Heart right ventricle (tissue), 16 donors: ENCODE measurements around the gene ZBTB25. TPM values are rescaled to one million over a fixed set of nuclear protein-coding genes. Genes with fewer than 3 reads are reported as not detected.

Source experiments
- ATAC-seq, 8 donors: fragments of 200-7000 bp; cut with Tn5 transposase; one replicate each; pipeline ENCODE4 v1.9.1; 2020; ENCODE audit warnings: mild to moderate bottlenecking in 8 of 8, moderate library complexity in 8 of 8, moderate number of reproducible peaks in 1 of 8
- DNase-seq, 2 donors: peaks; one replicate each; pipeline ENCODE4 v3.0.0-alpha.2; 2020
- H3K27ac ChIP-seq, 10 donors: fragments of 200-600 bp; sonication (generic) in 2 of 10; one replicate each; pipeline versions ENCODE4 v1.5.0 to v1.8.0; 2020 to 2022; ENCODE audit warnings: mild to moderate bottlenecking in 3 of 10
- H3K27me3 ChIP-seq, 7 donors: fragments of 200-600 bp; one replicate each; pipeline ENCODE4 v1.8.0; 2021 to 2022; ENCODE audit warnings: mild to moderate bottlenecking in 2 of 7
- H3K36me3 ChIP-seq, 9 donors: fragments of 200-600 bp; sonication (generic) in 1 of 9; one replicate each; pipeline versions ENCODE4 v1.5.0 to v1.8.0; 2020 to 2022; ENCODE audit warnings: mild to moderate bottlenecking in 2 of 9
- H3K4me1 ChIP-seq, 9 donors: fragments of 200-600 bp; sonication (generic) in 1 of 9; one replicate each; pipeline versions ENCODE4 v1.5.0 to v1.8.0; 2020 to 2022; ENCODE audit warnings: mild to moderate bottlenecking in 4 of 9
- H3K4me3 ChIP-seq, 10 donors: fragments of 200-600 bp; sonication (generic) in 2 of 10; one replicate each; pipeline versions ENCODE4 v1.5.0 to v1.8.0; 2020 to 2022; ENCODE audit warnings: mild to moderate bottlenecking in 7 of 10, moderate library complexity in 2 of 10
- H3K9me3 ChIP-seq, 11 donors: fragments of 200-600 bp in 10 of 11; sonication (generic) in 2 of 11; one replicate each; pipeline versions ENCODE4 v1.5.0 to v1.8.0; 2013 to 2022; ENCODE audit warnings: mild to moderate bottlenecking in 2 of 11, control low read depth in 1 of 11, moderate library complexity in 1 of 11
- WGBS, 2 donors: extraction: QIAGEN DNeasy Blood & Tissue Kit; methylation state at CpG; one replicate each; pipeline ENCODE4 v1.1.7; 2013; ENCODE audit warnings: inconsistent platforms in 1 of 2; 5-methylcytosine and 5-hydroxymethylcytosine counted together
- intact Hi-C, 10 donors: fragments of 100-400 bp; cut with DNase I; formaldehyde crosslinking; loops; one replicate each; pipeline versions ENCODE4 v1.11.1 to v1.14.2; 2022
- polyA plus RNA-seq, 2 donors: library from polyadenylated mRNA; stranded (reverse); fragments of 200-250 nt; gene quantifications; one replicate each; pipeline ENCODE4 v1.2.3, GENCODE V29; 2013
- total RNA-seq, 10 donors: library from RNA; stranded (reverse); fragmentation: NEBNext Ultra II Directional in 3 of 10; extraction: Animal tissue kit (Norgen Biotek cat#: 25700) in 3 of 10; gene quantifications; one replicate each; pipeline versions ENCODE4 v1.2.1 to v1.2.4, GENCODE V29; 2021 to 2023
- TF ChIP-seq, protein P1 (sequence below), 9 donors: fragments of 200-600 bp; sonication (generic) in 2 of 9; IDR thresholded peaks; one replicate each; pipeline versions ENCODE4 v1.5.0 to v1.8.0; 2021 to 2022; ENCODE audit warnings: antibody characterized with exemption in 9 of 9, mild to moderate bottlenecking in 5 of 9, moderate library complexity in 1 of 9
- donor health status: Arrhythmogenic right ventricular cardiomyopathy.
- donor health status: ischemic (EF 13 %, LVEDD 7.1; RV severe dilation, severe dysfunction).
- donor health status: healthy with polysubstance abuse.
- donor health status: DM: no; HTN: yes; CAD: no.
- donor health status: DM: no; HTN: no; CAD: no.
- donor health status: ischemic (EF 25% LVEDD 6.9; RV normal size, moderate dysfunction).
- donor health status: ischemic (EF 25% LVEDD 5.7; RV mildly dilated, moderate dysfunction).
- donor health status: healthy.
- donor health status: DM: yes; HTN: yes; CAD: no.
- donor health status: Ischemic cardiomyopathy.
- donor health status: ischemic (EF 35%, LVEDD 5.7; RV mildly dilated, moderate dysfunction).
- donor health status: nonischemic (EF 11% LVEDD 7.7; RV severe dilation, severe dysfunction).
- donor health status: DM: yes; HTN: yes; CAD: no.
- donor health status: PGD.
- donor health status: ischemic (EF 29% LVEDD 5.4; RV normal size, mild dysfunction).
- donor health status: nonischemic (EF 23%, LVEDD 6.1; RV moderate dilation, normal function).

The ZBTB25 gene
- total and polyA plus RNA-seq, 12 donors, result 3.0 to 24.7 (median 20.3) TPM

GRCh38 chr14:64474041-64474440 is 29.6 kb downstream of the ZBTB25 start:
- ATAC-seq (no peak), DNase-seq (no peak)
- TF ChIP-seq, protein P1, sequence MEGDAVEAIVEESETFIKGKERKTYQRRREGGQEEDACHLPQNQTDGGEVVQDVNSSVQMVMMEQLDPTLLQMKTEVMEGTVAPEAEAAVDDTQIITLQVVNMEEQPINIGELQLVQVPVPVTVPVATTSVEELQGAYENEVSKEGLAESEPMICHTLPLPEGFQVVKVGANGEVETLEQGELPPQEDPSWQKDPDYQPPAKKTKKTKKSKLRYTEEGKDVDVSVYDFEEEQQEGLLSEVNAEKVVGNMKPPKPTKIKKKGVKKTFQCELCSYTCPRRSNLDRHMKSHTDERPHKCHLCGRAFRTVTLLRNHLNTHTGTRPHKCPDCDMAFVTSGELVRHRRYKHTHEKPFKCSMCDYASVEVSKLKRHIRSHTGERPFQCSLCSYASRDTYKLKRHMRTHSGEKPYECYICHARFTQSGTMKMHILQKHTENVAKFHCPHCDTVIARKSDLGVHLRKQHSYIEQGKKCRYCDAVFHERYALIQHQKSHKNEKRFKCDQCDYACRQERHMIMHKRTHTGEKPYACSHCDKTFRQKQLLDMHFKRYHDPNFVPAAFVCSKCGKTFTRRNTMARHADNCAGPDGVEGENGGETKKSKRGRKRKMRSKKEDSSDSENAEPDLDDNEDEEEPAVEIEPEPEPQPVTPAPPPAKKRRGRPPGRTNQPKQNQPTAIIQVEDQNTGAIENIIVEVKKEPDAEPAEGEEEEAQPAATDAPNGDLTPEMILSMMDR (IDR thresholded peaks at IDR 0.05), result no peak
- intact Hi-C loops, result loop anchor here in 4 of 10 donors (10.0 kb wide), 1 partner anchor 129 kb away; no protein-coding TSS in a partner anchor
- Histone ChIP-seq H3K27me3 (no peaks in the 10 kb centered on the region), H3K36me3 (peaks cover 0 to 1% (median 0%) of the 10 kb centered on the region in 9 donors), H3K27ac (no peak overlapping the region), H3K4me3 (no peak overlapping the region), H3K4me1 (peaks cover 0 to 5% (median 0%) of the 10 kb centered on the region in 9 donors), H3K9me3 (no peaks in the 10 kb centered on the region)
- WGBS, 2 donors, result 67 to 73% methylated on average over 2 of the region's 2 CpGs

GRCh38 chr14:64468451-64468850 is 35.2 kb downstream of the ZBTB25 start:
- WGBS, 2 donors, result 72 to 76% methylated on average over 3 of the region's 3 CpGs
- Histone ChIP-seq H3K27me3 (peaks cover 0 to 19% (median 0%) of the 10 kb centered on the region in 7 donors), H3K4me3 (no peak overlapping the region), H3K4me1 (peaks cover 0 to 26% (median 7%) of the 10 kb centered on the region in 9 donors), H3K27ac (no peak overlapping the region), H3K36me3 (no peaks in the 10 kb centered on the region), H3K9me3 (no peaks in the 10 kb centered on the region)
- intact Hi-C loops, result no loop called here
- DNase-seq (no peak), ATAC-seq (no peak)
- TF ChIP-seq, protein P1 (IDR thresholded peaks at IDR 0.05), result no peak

DNA sequence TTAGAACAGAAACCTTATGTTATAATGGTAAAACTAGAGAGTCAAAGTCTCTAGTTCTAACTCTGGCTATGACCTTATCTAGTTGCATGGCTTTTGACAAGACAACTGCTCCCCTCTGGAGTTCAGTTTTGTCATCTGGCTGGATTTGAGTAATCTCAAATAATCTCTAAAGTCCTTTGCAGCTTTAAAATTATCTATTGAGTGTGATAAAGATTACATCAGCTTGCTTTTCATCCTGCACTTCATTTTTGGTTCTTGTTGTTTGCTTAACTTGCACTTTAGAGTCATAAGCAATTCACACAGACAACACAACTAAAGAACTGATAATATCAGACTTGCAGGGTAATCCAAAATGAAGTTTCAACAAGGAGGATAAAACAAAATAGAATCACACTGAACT is 36.1 kb downstream of the ZBTB25 start:
- Histone ChIP-seq H3K4me3 (no peak overlapping the region), H3K27ac (no peak overlapping the region), H3K36me3 (no peaks in the 10 kb centered on the region), H3K27me3 (peaks cover 0 to 19% (median 0%) of the 10 kb centered on the region in 7 donors), H3K9me3 (no peaks in the 10 kb centered on the region), H3K4me1 (peaks cover 0 to 26% (median 7%) of the 10 kb centered on the region in 9 donors)
- intact Hi-C loops, result no loop called here
- TF ChIP-seq, protein P1 (IDR thresholded peaks at IDR 0.05), result no peak
- DNase-seq (no peak), ATAC-seq (no peak)

DNA sequence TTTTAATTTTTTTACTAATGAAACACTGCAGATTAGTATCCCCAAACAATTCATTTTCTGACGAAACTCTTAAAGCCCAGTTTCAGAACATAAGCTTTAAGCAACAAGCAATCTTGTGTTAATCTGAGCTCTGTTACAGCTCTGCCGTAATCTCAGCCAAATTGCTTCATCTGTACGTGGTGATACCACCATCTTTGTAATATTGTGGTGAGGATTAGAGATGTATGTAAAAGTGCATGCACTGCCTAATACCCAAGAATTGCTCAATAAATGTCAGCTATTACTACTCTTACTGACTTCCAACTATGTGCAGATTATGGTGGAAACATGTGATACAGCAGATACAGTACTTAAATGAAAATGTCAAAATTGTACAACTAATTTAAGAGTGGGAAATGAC is 36.5 kb downstream of the ZBTB25 start:
- Histone ChIP-seq H3K36me3 (peaks cover 0 to 2% (median 0%) of the 10 kb centered on the region in 9 donors), H3K9me3 (no peaks in the 10 kb centered on the region), H3K4me3 (no peak overlapping the region), H3K27ac (no peak overlapping the region), H3K4me1 (peaks cover 0 to 26% (median 7%) of the 10 kb centered on the region in 9 donors), H3K27me3 (peaks cover 0 to 19% (median 0%) of the 10 kb centered on the region in 7 donors)
- 85 to 91% methylated on average over 3 of the region's 3 CpGs for WGBS, 2 donors
- intact Hi-C loops, result no loop called here
- ATAC-seq (no peak), DNase-seq (no peak)
- TF ChIP-seq, protein P1 (IDR thresholded peaks at IDR 0.05), result no peak
